H1 (cell line): Measurements from ENCODE around the gene NARS2. TPM values are rescaled to one million over a fixed set of nuclear protein-coding genes. Genes with fewer than 3 reads are reported as not detected.

Experiments
- CTCF ChIA-PET: fragments of 300-600 bp; sonication (Branson Sonifier 250); formaldehyde crosslinking; loops from one replicate; lab custom pipeline; 2021; ENCODE audit not compliant: partially characterized antibody; lab: Charles Lee
- POLR2A ChIA-PET: fragments of 300-600 bp; sonication (Branson Sonifier 250); formaldehyde crosslinking; loops from one replicate; lab custom pipeline; 2021; ENCODE audit warnings: inconsistent platforms; ENCODE audit not compliant: partially characterized antibody; lab: Charles Lee
- DNase-seq, 2 experiments: peaks; one replicate each; pipeline versions ENCODE4 v3.0.0 to v3.0.0-alpha.2; 2010 to 2022; ENCODE audit warnings: low spot score in 2 of 2, low read depth in 1 of 2, mixed read lengths in 1 of 2
- FAIRE-seq: peaks from 2 replicates; lab custom pipeline; 2011; peaks lifted over from hg19 to GRCh38; lab: Jason Lieb, UNC
- H2AFZ ChIP-seq: 2 replicates; pipeline ENCODE4 v1.8.1; 2012; ENCODE audit warnings: low read length, inconsistent platforms
- H2AK5ac ChIP-seq: 2 replicates; pipeline ENCODE4 v1.6.1; 2013; ENCODE audit warnings: low read depth, low read length
- H2BK120ac ChIP-seq: replicated peaks from 2 replicates; pipeline ENCODE3; 2013; ENCODE audit warnings: low read depth, low read length, inconsistent platforms
- H2BK12ac ChIP-seq: 2 replicates; pipeline ENCODE4 v1.6.1; 2013; ENCODE audit warnings: low read depth, low read length
- H2BK15ac ChIP-seq: 2 replicates; pipeline ENCODE4 v1.6.1; 2013; ENCODE audit warnings: low read length
- H2BK20ac ChIP-seq: 2 replicates; pipeline ENCODE4 v1.6.1; 2013; ENCODE audit warnings: low read length
- H2BK5ac ChIP-seq: 2 replicates; pipeline ENCODE4 v1.6.1; 2013; ENCODE audit warnings: low read depth, low read length
- H3K14ac ChIP-seq: 2 replicates; pipeline ENCODE4 v1.6.1; 2013; ENCODE audit warnings: inconsistent platforms; ENCODE audit not compliant: insufficient read length
- H3K18ac ChIP-seq: 2 replicates; pipeline ENCODE4 v1.6.1; 2013; ENCODE audit warnings: low read length; ENCODE audit errors: extremely low read depth
- H3K23ac ChIP-seq: 2 replicates; pipeline ENCODE4 v1.6.1; 2013; ENCODE audit warnings: inconsistent platforms; ENCODE audit not compliant: insufficient read length
- H3K23me2 ChIP-seq: 2 replicates; pipeline ENCODE4 v1.6.1; 2013; ENCODE audit warnings: low read depth, low read length
- H3K27ac ChIP-seq: 2 replicates; pipeline ENCODE4 v1.6.1; 2011; ENCODE audit warnings: low read depth, low read length, inconsistent platforms
- H3K27me3 ChIP-seq, 4 experiments: replicated peaks in 1 of 4; 1 replicate in 1 of 4; 2 replicates in 3 of 4; pipeline versions ENCODE4 v1.6.1 to v1.8.1; 2011 to 2013; ENCODE audit warnings: low read length in 3 of 4, mild to moderate bottlenecking in 3 of 4, inconsistent platforms in 2 of 4, mixed read lengths in 2 of 4, moderate library complexity in 1 of 4; ENCODE audit not compliant: control insufficient read depth in 3 of 4, insufficient read depth in 3 of 4; ENCODE audit errors: extremely low read depth in 1 of 4
- H3K36me3 ChIP-seq, 4 experiments: 2 replicates each; pipeline versions ENCODE4 v1.6.1 to v1.8.1; 2011 to 2013; ENCODE audit warnings: mild to moderate bottlenecking in 4 of 4, low read length in 3 of 4, moderate library complexity in 2 of 4, control low read depth in 1 of 4, inconsistent platforms in 1 of 4; ENCODE audit not compliant: insufficient read depth in 4 of 4, control insufficient read depth in 2 of 4
- H3K4ac ChIP-seq: replicated peaks from 2 replicates; pipeline ENCODE3; 2013; ENCODE audit warnings: low read length, low read depth, mixed read lengths, inconsistent platforms; ENCODE audit not compliant: insufficient read length
- H3K4me1 ChIP-seq, 4 experiments: replicated peaks in 1 of 4; 1 replicate in 1 of 4; 2 replicates in 3 of 4; pipeline versions ENCODE4 v1.6.1 to v1.8.1; 2011 to 2013; ENCODE audit warnings: low read length in 3 of 4, inconsistent platforms in 2 of 4, mixed read lengths in 1 of 4; ENCODE audit not compliant: insufficient read depth in 4 of 4, control insufficient read depth in 3 of 4
- H3K4me2 ChIP-seq, 2 experiments: 2 replicates each; pipeline versions ENCODE4 v1.6.1 to v1.8.1; 2011 to 2013; ENCODE audit warnings: low read depth in 2 of 2, low read length in 2 of 2, control low read depth in 1 of 2, inconsistent platforms in 1 of 2, mild to moderate bottlenecking in 1 of 2; ENCODE audit not compliant: insufficient read depth in 1 of 2
- H3K4me3 ChIP-seq, 4 experiments: fragments of 200-600, 300-600 bp in 1 of 4; sonication (generic), shearing (Covaris generic), sonication (Bioruptor Twin) in 1 of 4; 2 replicates each; pipeline versions ENCODE4 v1.5.1 to v1.8.1; 2011 to 2016; ENCODE audit warnings: low read length in 4 of 4, low read depth in 3 of 4, control low read depth in 2 of 4, inconsistent platforms in 2 of 4, mild to moderate bottlenecking in 2 of 4, mixed read lengths in 1 of 4, moderate library complexity in 1 of 4; ENCODE audit not compliant: insufficient read depth in 2 of 4; ENCODE audit errors: extremely low read depth in 1 of 4
- H3K56ac ChIP-seq: replicated peaks from 2 replicates; pipeline ENCODE3; 2013; ENCODE audit warnings: low read depth, mild to moderate bottlenecking, mixed read lengths, low read length, inconsistent platforms; ENCODE audit not compliant: insufficient read length
- H3K79me1 ChIP-seq: 2 replicates; pipeline ENCODE4 v1.6.1; 2013; ENCODE audit warnings: low read depth, low read length, control low read depth
- H3K79me2 ChIP-seq, 2 experiments: 2 replicates each; pipeline versions ENCODE4 v1.6.1 to v1.8.1; 2012 to 2013; ENCODE audit warnings: low read length in 2 of 2, mild to moderate bottlenecking in 2 of 2, inconsistent platforms in 1 of 2; ENCODE audit not compliant: insufficient read depth in 2 of 2, control insufficient read depth in 1 of 2
- H3K9ac ChIP-seq, 4 experiments: replicated peaks in 1 of 4; 1 replicate in 1 of 4; 2 replicates in 3 of 4; pipeline versions ENCODE4 v1.6.1 to v1.8.1; 2011 to 2013; ENCODE audit warnings: low read depth in 3 of 4, low read length in 3 of 4, control low read depth in 2 of 4, mild to moderate bottlenecking in 2 of 4, moderate library complexity in 2 of 4, inconsistent platforms in 1 of 4; ENCODE audit errors: extremely low read depth in 1 of 4
- H3K9me3 ChIP-seq, 2 experiments: 2 replicates each; pipeline versions ENCODE4 v1.6.1 to v1.8.1; 2012 to 2013; ENCODE audit warnings: mild to moderate bottlenecking in 2 of 2, moderate library complexity in 2 of 2, control low read depth in 1 of 2, inconsistent platforms in 1 of 2, low read depth in 1 of 2, low read length in 1 of 2, mixed read lengths in 1 of 2; ENCODE audit not compliant: insufficient read depth in 2 of 2
- H4K20me1 ChIP-seq, 2 experiments: replicated peaks in 1 of 2; 2 replicates each; pipeline versions ENCODE3 to v1.8.1; 2011 to 2013; ENCODE audit warnings: inconsistent platforms in 2 of 2, low read length in 2 of 2, mild to moderate bottlenecking in 1 of 2; ENCODE audit not compliant: insufficient read depth in 2 of 2, control insufficient read depth in 1 of 2
- H4K5ac ChIP-seq: 2 replicates; pipeline ENCODE4 v1.6.1; 2013; ENCODE audit warnings: low read length, low read depth, mixed read lengths, inconsistent platforms; ENCODE audit not compliant: insufficient read length
- H4K8ac ChIP-seq: 2 replicates; pipeline ENCODE4 v1.8.0; 2013; ENCODE audit warnings: mild to moderate bottlenecking, moderate library complexity, low read length, inconsistent platforms; ENCODE audit not compliant: insufficient read depth; ENCODE audit errors: extremely low read depth
- H4K91ac ChIP-seq: replicated peaks from 2 replicates; pipeline ENCODE3; 2013; ENCODE audit warnings: low read length, mixed read lengths, inconsistent platforms; ENCODE audit not compliant: insufficient read length
- ASH2L ChIP-seq: fragments of 200-600, 300-600 bp; sonication (generic); IDR thresholded peaks from one replicate; pipeline ENCODE4 v1.7.1; 2017; ENCODE audit warnings: low read length
- CBX5 ChIP-seq: fragments of 300-800, 300-1000 bp; sonication (generic); IDR thresholded peaks from 2 replicates; pipeline ENCODE4 v1.7.1; 2016; ENCODE audit warnings: antibody characterized with exemption, low read length, low read depth
- CHD2 ChIP-seq: IDR thresholded peaks from 2 replicates; pipeline ENCODE4 v1.6.1; 2012; ENCODE audit warnings: low read length, improper control_type of control experiment
- EP300 ChIP-seq, 2 experiments: IDR thresholded peaks; 1 replicate in 1 of 2; 2 replicates in 1 of 2; pipeline ENCODE4 v1.6.1; 2011 to 2012; ENCODE audit warnings: low read depth in 2 of 2, low read length in 2 of 2, mild to moderate bottlenecking in 2 of 2, borderline replicate concordance in 1 of 2, inconsistent platforms in 1 of 2, moderate library complexity in 1 of 2
- KDM4A ChIP-seq: IDR thresholded peaks from one replicate; pipeline ENCODE4 v1.7.1; 2012; ENCODE audit warnings: low read depth, mild to moderate bottlenecking, moderate library complexity, low read length, inconsistent platforms; ENCODE audit not compliant: severe bottlenecking
- MAFK ChIP-seq: IDR thresholded peaks from 2 replicates; pipeline ENCODE4 v1.6.1; 2012; ENCODE audit warnings: low read depth, mild to moderate bottlenecking, improper control_type of control experiment, low read length
- PHF8 ChIP-seq: fragments of 200-600 bp; sonication (generic); conservative IDR thresholded peaks from 2 replicates; pipeline ENCODE4 v1.7.1; 2012; ENCODE audit warnings: low read depth, mild to moderate bottlenecking, inconsistent platforms, low read length, moderate library complexity
- POU5F1 ChIP-seq: IDR thresholded peaks from 2 replicates; pipeline ENCODE4 v1.6.1; 2011; ENCODE audit warnings: low read depth, mild to moderate bottlenecking, low read length, moderate library complexity
- RNF2 ChIP-seq: fragments of 200-900, 300-1000 bp; sonication (generic); IDR thresholded peaks from 2 replicates; pipeline ENCODE4 v1.7.1; 2016; ENCODE audit warnings: borderline replicate concordance, low read depth, mild to moderate bottlenecking, antibody characterized with exemption, low read length; ENCODE audit not compliant: poor library complexity, severe bottlenecking; ENCODE audit errors: missing control alignments
- SUZ12 ChIP-seq: fragments of 200-600 bp; sonication (generic); IDR thresholded peaks from 2 replicates; pipeline ENCODE4 v1.6.1; 2012; ENCODE audit warnings: mild to moderate bottlenecking, inconsistent platforms, low read length, moderate library complexity, mixed read lengths
- TCF12 ChIP-seq: IDR thresholded peaks from 2 replicates; pipeline ENCODE4 v1.6.1; 2011; ENCODE audit warnings: low read depth, mild to moderate bottlenecking, low read length
- polyA plus RNA-seq, 7 experiments: library from polyadenylated mRNA; depleted of rRNA in 3 of 7; stranded (reverse) in 5 of 7; unstranded in 2 of 7; fragments of >200 nt in 5 of 7; fragments of 200-250 nt in 2 of 7; gene quantifications; 1 replicate in 5 of 7; 2 replicates in 1 of 7; 4 replicates in 1 of 7; pipeline versions ENCODE4 v1.2.1 to v1.2.3, GENCODE V29; 2011 to 2013; ENCODE audit warnings: missing spikeins in 2 of 7, mixed read lengths in 2 of 7
- total RNA-seq: library from RNA; stranded (reverse); fragmentation: NEBNext Ultra II Directional; extraction: Animal tissue kit (Norgen Biotek cat#: 25700); gene quantifications from 2 replicates; pipeline ENCODE4 v1.2.1, GENCODE V29; 2021

Gene NARS2
- total and polyA plus RNA-seq, 2 of the 8 experiments (the other 6 are each of a cell fraction or from before 2014, with no cell fraction given) = 26.2 to 51.6 TPM

- Histone ChIP-seq H3K56ac (no peak overlapping the region), H4K5ac (no peak overlapping the region), H3K9ac (no peak overlapping the region), H3K79me2 (no peaks in the 10 kb centered on the region; a peak in 1 of 4 replicates), H3K4me1 (no peaks in the 10 kb centered on the region), H2AFZ (no peak overlapping the region), H2AK5ac (no peak overlapping the region), H3K27me3 (no peaks in the 10 kb centered on the region), H3K18ac (no peak overlapping the region), H3K36me3 (peaks cover 0 to 4% (median 0%) of the 10 kb centered on the region in 4 experiments; a peak in 2 of 8 replicates), H3K79me1 (no peaks in the 10 kb centered on the region), H2BK20ac (no peak overlapping the region), H2BK5ac (no peak overlapping the region), H2BK15ac (no peak overlapping the region), H4K20me1 (no peaks in the 10 kb centered on the region), H3K4me3 (no peak overlapping the region), H3K4me2 (no peak overlapping the region), H3K23me2 (no peaks in the 10 kb centered on the region), H3K4ac (no peak overlapping the region), H3K23ac (no peak overlapping the region), H3K27ac (no peak overlapping the region), H2BK120ac (no peak overlapping the region), H4K8ac (no peak overlapping the region), H2BK12ac (no peak overlapping the region), H3K14ac (no peak overlapping the region), H4K91ac (no peak overlapping the region), H3K9me3 (no peaks in the 10 kb centered on the region)
- FAIRE-seq (no peak), DNase-seq (no peak)
- CTCF ChIA-PET = interaction anchor here (0.6 to 1.1 kb wide), 4 partner anchors 19 to 611 kb away, joined by 3 to 4 read pairs (median 4); no protein-coding TSS in a partner anchor
- TF ChIP-seq ASH2L (no peak), SUZ12 (no peak), EP300 (IDR thresholded peaks at IDR 0.05; ENCODE audit: borderline replicate concordance in 1 of 2, low read depth in 2 of 2, low read length in 2 of 2) (no peak), KDM4A (no peak), CBX5 (no peak), PHF8 (no peak), TCF12 (no peak), POU5F1 (no peak), MAFK (no peak), RNF2 (no peak), CHD2 (no peak)
- POLR2A ChIA-PET = no interaction called here
Observed at GRCh38 chr11:78489184-78489583, 85.5 kb downstream of the NARS2 start.
